Measurements from ENCODE around the gene EDN2.

Gene EDN2

DNA sequence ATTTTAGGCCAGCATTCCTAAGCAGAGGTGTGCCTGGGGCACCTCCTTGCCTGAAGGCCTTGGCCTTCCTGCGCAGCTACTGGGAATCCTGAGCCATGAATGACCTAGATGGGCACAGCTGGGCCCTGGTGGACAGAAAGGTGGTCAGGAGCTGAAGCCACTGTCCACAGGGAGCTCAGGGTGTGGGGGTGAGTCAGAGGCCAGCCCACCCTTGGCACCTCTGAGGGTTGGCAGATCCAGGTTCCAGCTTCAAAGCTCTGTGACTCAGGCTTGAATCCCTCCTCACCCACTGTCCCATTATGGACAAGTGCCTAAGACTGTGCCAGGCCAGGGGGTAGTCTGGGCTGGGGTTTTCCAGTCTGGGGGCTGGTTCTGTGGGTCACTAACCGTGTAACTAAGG lies 6.4 kb upstream of the EDN2 start:
- TF ChIP-seq, protein P1, sequence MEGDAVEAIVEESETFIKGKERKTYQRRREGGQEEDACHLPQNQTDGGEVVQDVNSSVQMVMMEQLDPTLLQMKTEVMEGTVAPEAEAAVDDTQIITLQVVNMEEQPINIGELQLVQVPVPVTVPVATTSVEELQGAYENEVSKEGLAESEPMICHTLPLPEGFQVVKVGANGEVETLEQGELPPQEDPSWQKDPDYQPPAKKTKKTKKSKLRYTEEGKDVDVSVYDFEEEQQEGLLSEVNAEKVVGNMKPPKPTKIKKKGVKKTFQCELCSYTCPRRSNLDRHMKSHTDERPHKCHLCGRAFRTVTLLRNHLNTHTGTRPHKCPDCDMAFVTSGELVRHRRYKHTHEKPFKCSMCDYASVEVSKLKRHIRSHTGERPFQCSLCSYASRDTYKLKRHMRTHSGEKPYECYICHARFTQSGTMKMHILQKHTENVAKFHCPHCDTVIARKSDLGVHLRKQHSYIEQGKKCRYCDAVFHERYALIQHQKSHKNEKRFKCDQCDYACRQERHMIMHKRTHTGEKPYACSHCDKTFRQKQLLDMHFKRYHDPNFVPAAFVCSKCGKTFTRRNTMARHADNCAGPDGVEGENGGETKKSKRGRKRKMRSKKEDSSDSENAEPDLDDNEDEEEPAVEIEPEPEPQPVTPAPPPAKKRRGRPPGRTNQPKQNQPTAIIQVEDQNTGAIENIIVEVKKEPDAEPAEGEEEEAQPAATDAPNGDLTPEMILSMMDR (IDR thresholded peaks at IDR 0.05; ENCODE audit: low read depth, low read length, missing control alignments), result no peak
- no peak overlapping the region for H3K4me3 ChIP-seq (ENCODE audit: low read depth, low read length)
- no peak for DNase-seq (ENCODE audit: low read depth)

DNA sequence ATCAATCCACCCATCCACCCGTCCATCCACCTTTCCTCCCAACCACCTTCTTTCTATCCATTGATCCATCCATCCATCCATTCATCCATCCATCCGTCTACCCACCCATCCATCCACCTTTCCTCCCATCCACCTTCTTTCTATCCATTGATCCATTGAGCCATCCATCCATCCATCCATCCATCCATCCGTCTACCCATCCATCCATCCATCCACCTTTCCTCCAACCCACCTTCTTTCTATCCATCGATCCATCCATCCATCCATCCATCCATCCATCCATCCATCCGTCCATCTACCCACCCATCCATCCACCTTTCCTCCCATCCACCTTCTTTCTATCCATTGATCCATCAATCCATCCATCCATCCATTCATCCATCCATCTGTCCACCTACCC lies 5.1 kb upstream of the EDN2 start:
- DNase-seq (ENCODE audit: low read depth), result no peak
- TF ChIP-seq, protein P1 (IDR thresholded peaks at IDR 0.05; ENCODE audit: low read depth, low read length, missing control alignments), result no peak
- H3K4me3 ChIP-seq (ENCODE audit: low read depth, low read length), result no peak overlapping the region

DNA sequence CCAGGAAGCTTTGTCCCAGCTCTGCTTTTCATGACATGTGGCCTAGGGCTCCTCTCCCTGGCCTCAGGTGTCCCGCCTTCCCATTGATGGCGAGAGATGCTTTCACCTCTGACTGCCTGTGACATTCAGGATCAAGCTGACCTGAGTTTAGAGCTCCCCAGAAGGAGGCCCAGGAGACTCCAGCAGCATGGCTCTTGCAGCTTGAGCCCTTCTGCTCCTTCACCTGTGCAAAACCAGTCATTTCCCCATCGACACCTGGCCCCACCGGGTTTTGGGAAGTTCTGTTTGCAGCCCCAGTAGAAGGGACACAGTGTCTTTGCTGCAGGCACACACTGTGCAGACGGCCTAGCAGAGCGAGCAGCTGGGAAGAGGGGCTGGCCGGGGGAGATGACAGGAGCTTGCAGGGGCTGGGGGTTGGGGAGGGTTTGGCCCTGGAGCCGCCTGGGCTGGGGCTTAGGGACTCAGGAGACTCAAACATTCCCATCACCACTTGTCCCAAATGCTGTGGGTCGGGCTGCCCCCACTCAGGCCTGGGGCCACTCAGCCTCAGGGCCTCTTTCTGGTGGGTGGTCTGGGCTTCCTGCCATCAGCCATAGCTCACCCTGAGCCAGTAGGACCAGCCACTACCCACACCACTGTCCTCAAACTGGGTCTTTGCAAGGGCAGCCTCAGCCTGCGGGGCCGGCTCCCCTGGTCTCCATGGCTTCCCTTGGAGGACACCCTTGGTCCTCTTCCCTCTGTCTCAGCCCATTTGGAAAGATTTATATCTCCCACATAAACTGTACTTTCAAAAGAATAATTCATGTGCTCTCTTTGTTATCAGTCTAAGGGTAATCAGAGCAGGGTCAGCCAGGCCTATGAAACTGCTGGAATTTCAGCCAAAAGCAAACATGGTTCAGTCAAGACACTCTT lies 3.8 kb upstream of the EDN2 start:
- TF ChIP-seq, protein P1 (IDR thresholded peaks at IDR 0.05; ENCODE audit: low read depth, low read length, missing control alignments), result no peak
- H3K4me3 ChIP-seq (ENCODE audit: low read depth, low read length), result no peak overlapping the region
- no peak for DNase-seq (ENCODE audit: low read depth)

DNA sequence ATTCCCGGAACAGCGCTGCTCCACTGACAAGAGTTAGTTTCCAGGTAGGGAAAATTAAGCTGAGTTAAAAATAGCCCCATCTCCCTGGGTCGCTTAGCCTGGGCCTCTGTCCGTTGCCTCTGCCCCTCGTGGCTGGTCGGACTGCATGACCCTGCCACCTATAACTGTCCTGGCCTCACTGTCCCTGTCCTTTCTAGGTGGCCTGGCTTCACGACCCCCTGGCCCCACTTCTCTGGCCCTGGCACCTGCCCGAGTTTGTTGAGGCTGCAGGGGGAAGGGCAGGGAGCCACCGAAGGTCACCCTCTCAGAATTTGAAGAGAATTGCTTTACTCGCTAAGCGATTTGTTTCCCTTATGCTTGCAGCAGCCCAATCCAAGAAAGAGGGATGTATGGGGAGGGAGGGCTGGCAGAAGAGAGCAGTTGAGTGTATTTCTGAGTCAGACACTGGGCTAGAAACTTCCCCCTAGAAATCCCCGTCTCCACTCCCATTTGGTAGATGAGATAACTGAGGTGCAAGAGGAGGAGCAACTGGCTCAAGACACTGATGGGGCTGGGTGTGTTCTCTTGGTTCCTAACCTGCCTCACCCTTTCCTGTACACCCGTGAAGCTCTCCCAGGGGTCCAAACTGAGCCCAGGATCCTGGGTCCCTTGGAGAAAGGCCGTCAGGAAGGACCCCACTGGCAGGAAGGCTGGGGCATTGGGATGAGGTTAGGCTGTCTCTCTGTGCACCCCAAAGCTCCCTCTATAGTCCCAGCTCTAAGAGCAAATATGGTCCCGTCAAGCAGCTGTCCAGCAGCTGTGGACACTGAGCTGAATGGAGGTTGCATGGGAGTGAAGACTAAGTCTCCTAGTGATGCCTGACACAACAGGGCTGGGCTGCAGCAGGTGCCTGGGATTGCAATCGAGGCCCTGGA lies 2.9 kb upstream of the EDN2 start:
- TF ChIP-seq, protein P1 (IDR thresholded peaks at IDR 0.05; ENCODE audit: low read depth, low read length, missing control alignments), result no peak
- DNase-seq (ENCODE audit: low read depth), result peak; percentile 41
- peak overlapping the region; percentile 3; the same call in 1 of the 2 replicates for H3K4me3 ChIP-seq (ENCODE audit: low read depth, low read length)

DNA sequence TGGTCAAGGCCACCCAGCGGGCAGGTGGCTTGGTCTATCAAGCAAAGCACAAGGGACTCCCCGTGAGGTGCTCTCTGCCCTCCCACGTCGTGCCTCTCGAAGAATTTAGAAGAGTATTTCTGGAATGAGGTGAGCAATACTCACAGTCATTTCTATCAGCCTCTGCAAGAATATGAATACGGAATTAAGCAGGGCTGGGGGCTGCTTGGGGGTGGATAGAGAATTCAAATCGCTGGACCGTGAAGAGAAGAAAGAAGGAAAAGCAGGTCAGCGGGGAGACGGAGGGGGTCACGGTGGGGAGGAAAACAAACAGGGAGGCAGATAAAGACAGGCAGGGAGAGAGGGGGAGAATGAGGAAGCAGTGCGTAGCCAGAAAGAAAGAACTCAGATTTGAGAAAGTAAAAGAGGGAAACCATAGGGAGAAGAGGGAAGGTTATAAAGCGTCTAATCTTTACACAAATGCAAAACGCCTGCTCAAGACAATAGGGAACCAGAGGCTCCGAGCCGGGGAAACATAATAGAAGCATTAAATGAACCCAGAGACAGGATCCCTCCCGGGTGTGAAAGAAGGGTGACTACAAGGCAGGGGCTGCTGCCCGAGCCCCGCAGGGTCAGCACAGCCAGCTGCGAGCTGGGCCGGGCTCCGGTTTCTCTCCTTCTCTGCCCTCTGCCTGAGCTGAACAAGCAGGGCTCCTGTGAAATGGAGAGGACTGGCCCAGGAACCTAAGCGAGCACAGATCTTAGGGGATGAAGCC lies 2.1 kb upstream of the EDN2 start:
- peak overlapping the region; percentile 3; the same call in 1 of the 2 replicates for H3K4me3 ChIP-seq (ENCODE audit: low read depth, low read length)
- TF ChIP-seq, protein P1 (IDR thresholded peaks at IDR 0.05; ENCODE audit: low read depth, low read length, missing control alignments), result no peak
- no peak for DNase-seq (ENCODE audit: low read depth)

DNA sequence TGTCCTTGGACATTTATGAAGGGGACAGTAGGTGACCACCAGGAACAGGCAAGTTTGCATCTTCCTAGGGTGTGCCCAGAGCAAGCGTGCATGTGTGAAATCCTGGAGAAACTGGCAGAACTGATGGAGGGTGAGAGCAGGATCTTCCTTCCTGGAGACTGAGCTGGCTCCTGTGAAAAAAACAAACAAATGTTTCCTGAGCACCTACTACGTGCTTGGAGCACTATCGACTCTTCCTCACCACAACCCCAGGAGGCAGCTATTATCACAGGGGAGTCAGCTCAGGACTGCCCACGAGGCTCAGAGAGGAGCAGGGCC lies 1.5 kb upstream of the EDN2 start:
- TF ChIP-seq, protein P1 (IDR thresholded peaks at IDR 0.05; ENCODE audit: low read depth, low read length, missing control alignments), result no peak
- no peak for DNase-seq (ENCODE audit: low read depth)
- no peak overlapping the region for H3K4me3 ChIP-seq (ENCODE audit: low read depth, low read length)
